ENCODE data around the gene INTS7. TPM values are rescaled to one million over a fixed set of nuclear protein-coding genes. Genes with fewer than 3 reads are reported as not detected.

Gene INTS7
- total and polyA plus RNA-seq, 2 experiments from 2014 or later, result 10.9 to 34.0 TPM

DNA sequence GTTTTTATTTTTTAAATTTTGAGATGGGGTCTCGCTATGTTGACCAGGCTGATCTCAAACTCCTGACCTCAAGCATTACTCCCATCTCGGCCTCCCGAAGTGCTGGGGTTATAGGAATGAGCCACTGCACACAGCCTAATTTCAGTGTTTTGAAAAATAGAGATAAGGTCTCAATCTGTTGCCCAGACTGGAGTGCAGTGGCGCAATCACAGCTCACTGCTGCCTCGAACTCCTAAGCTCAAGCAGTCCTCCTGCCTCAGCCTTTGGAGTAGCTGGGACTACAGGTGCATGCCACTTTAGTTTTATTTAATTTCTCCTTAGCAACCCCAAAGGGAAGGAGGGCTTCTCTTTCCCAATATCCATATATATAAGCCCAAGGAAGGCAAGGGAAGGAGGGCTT lies 141.0 kb downstream of the INTS7 start:
- Histone ChIP-seq H3K36me3 (ENCODE audit: insufficient read depth) (no peaks in the 10 kb centered on the region), H4K20me1 (replicated peaks; ENCODE audit: insufficient read depth) (no peaks in the 10 kb centered on the region), H3K27ac (ENCODE audit: low read depth) (no peak overlapping the region), H3K27me3 (ENCODE audit: insufficient read depth) (no peaks in the 10 kb centered on the region), H3K79me2 (replicated peaks; ENCODE audit: insufficient read depth) (no peaks in the 10 kb centered on the region), H3K4me2 (no peak overlapping the region), H3K4me1 (ENCODE audit: insufficient read depth) (no peaks in the 10 kb centered on the region), H2AFZ (no peak overlapping the region), H3F3A (replicated peaks; ENCODE audit: low read depth) (no peaks in the 10 kb centered on the region), H3K9me2 (ENCODE audit: insufficient read depth) (peaks cover 8% of the 10 kb centered on the region; the same call in 1 of the 2 replicates), H3K4me3 (no peak overlapping the region)
- no peak for ATAC-seq
- no peak overlapping the region for H3K4me3 Mint-ChIP-seq
- H3K9me3 Mint-ChIP-seq, result peaks cover 8% of the 10 kb centered on the region; the same call in 2 of the 3 replicates
- no peak for DNase-seq (ENCODE audit: low spot score)
- no peaks in the 10 kb centered on the region; the same call in 2 of the 3 replicates for H3K4me1 Mint-ChIP-seq
- H3K27ac Mint-ChIP-seq, result no peak overlapping the region
- H3K27me3 Mint-ChIP-seq (ENCODE audit: insufficient read depth, low read depth, poor library complexity), result no peaks in the 10 kb centered on the region
- TF ChIP-seq, protein P1, sequence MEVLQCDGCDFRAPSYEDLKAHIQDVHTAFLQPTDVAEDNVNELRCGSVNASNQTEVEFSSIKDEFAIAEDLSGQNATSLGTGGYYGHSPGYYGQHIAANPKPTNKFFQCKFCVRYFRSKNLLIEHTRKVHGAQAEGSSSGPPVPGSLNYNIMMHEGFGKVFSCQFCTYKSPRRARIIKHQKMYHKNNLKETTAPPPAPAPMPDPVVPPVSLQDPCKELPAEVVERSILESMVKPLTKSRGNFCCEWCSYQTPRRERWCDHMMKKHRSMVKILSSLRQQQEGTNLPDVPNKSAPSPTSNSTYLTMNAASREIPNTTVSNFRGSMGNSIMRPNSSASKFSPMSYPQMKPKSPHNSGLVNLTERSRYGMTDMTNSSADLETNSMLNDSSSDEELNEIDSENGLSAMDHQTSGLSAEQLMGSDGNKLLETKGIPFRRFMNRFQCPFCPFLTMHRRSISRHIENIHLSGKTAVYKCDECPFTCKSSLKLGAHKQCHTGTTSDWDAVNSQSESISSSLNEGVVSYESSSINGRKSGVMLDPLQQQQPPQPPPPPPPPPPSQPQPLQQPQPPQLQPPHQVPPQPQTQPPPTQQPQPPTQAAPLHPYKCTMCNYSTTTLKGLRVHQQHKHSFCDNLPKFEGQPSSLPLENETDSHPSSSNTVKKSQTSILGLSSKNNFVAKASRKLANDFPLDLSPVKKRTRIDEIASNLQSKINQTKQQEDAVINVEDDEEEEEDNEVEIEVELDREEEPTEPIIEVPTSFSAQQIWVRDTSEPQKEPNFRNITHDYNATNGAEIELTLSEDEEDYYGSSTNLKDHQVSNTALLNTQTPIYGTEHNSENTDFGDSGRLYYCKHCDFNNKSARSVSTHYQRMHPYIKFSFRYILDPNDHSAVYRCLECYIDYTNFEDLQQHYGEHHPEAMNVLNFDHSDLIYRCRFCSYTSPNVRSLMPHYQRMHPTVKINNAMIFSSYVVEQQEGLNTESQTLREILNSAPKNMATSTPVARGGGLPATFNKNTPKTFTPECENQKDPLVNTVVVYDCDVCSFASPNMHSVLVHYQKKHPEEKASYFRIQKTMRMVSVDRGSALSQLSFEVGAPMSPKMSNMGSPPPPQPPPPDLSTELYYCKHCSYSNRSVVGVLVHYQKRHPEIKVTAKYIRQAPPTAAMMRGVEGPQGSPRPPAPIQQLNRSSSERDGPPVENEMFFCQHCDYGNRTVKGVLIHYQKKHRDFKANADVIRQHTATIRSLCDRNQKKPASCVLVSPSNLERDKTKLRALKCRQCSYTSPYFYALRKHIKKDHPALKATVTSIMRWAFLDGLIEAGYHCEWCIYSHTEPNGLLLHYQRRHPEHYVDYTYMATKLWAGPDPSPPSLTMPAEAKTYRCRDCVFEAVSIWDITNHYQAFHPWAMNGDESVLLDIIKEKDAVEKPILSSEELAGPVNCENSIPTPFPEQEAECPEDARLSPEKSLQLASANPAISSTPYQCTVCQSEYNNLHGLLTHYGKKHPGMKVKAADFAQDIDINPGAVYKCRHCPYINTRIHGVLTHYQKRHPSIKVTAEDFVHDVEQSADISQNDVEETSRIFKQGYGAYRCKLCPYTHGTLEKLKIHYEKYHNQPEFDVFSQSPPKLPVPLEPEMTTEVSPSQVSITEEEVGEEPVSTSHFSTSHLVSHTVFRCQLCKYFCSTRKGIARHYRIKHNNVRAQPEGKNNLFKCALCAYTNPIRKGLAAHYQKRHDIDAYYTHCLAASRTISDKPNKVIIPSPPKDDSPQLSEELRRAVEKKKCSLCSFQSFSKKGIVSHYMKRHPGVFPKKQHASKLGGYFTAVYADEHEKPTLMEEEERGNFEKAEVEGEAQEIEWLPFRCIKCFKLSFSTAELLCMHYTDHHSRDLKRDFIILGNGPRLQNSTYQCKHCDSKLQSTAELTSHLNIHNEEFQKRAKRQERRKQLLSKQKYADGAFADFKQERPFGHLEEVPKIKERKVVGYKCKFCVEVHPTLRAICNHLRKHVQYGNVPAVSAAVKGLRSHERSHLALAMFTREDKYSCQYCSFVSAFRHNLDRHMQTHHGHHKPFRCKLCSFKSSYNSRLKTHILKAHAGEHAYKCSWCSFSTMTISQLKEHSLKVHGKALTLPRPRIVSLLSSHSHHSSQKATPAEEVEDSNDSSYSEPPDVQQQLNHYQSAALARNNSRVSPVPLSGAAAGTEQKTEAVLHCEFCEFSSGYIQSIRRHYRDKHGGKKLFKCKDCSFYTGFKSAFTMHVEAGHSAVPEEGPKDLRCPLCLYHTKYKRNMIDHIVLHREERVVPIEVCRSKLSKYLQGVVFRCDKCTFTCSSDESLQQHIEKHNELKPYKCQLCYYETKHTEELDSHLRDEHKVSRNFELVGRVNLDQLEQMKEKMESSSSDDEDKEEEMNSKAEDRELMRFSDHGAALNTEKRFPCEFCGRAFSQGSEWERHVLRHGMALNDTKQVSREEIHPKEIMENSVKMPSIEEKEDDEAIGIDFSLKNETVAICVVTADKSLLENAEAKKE (CRISPR knock-in tag; IDR thresholded peaks at IDR 0.05), result no peak
- TF ChIP-seq, protein P2, sequence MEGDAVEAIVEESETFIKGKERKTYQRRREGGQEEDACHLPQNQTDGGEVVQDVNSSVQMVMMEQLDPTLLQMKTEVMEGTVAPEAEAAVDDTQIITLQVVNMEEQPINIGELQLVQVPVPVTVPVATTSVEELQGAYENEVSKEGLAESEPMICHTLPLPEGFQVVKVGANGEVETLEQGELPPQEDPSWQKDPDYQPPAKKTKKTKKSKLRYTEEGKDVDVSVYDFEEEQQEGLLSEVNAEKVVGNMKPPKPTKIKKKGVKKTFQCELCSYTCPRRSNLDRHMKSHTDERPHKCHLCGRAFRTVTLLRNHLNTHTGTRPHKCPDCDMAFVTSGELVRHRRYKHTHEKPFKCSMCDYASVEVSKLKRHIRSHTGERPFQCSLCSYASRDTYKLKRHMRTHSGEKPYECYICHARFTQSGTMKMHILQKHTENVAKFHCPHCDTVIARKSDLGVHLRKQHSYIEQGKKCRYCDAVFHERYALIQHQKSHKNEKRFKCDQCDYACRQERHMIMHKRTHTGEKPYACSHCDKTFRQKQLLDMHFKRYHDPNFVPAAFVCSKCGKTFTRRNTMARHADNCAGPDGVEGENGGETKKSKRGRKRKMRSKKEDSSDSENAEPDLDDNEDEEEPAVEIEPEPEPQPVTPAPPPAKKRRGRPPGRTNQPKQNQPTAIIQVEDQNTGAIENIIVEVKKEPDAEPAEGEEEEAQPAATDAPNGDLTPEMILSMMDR (conservative IDR thresholded peaks at IDR 0.05; ENCODE audit: low read depth in 2 of 2), result no peak
- TF ChIP-seq, protein P3, sequence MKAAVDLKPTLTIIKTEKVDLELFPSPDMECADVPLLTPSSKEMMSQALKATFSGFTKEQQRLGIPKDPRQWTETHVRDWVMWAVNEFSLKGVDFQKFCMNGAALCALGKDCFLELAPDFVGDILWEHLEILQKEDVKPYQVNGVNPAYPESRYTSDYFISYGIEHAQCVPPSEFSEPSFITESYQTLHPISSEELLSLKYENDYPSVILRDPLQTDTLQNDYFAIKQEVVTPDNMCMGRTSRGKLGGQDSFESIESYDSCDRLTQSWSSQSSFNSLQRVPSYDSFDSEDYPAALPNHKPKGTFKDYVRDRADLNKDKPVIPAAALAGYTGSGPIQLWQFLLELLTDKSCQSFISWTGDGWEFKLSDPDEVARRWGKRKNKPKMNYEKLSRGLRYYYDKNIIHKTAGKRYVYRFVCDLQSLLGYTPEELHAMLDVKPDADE (IDR thresholded peaks at IDR 0.05), result no peak
- no peak for TF ChIP-seq EZH2phosphoT487 (IDR thresholded peaks at IDR 0.05; ENCODE audit: unreplicated experiment)
- TF ChIP-seq EZH2 (IDR thresholded peaks at IDR 0.05; ENCODE audit: low read depth, unreplicated experiment), result no peak
- no peak for TF ChIP-seq STAT1 (IDR thresholded peaks at IDR 0.05; ENCODE audit: unreplicated experiment)
- TF ChIP-seq CREB1 (CRISPR knock-in tag; IDR thresholded peaks at IDR 0.05; ENCODE audit: low read depth), result no peak
- TF ChIP-seq JUNB (IDR thresholded peaks at IDR 0.05; ENCODE audit: unreplicated experiment), result no peak
- TF ChIP-seq NANOG (IDR thresholded peaks at IDR 0.05; ENCODE audit: borderline replicate concordance), result no peak
- TF ChIP-seq, protein P4, sequence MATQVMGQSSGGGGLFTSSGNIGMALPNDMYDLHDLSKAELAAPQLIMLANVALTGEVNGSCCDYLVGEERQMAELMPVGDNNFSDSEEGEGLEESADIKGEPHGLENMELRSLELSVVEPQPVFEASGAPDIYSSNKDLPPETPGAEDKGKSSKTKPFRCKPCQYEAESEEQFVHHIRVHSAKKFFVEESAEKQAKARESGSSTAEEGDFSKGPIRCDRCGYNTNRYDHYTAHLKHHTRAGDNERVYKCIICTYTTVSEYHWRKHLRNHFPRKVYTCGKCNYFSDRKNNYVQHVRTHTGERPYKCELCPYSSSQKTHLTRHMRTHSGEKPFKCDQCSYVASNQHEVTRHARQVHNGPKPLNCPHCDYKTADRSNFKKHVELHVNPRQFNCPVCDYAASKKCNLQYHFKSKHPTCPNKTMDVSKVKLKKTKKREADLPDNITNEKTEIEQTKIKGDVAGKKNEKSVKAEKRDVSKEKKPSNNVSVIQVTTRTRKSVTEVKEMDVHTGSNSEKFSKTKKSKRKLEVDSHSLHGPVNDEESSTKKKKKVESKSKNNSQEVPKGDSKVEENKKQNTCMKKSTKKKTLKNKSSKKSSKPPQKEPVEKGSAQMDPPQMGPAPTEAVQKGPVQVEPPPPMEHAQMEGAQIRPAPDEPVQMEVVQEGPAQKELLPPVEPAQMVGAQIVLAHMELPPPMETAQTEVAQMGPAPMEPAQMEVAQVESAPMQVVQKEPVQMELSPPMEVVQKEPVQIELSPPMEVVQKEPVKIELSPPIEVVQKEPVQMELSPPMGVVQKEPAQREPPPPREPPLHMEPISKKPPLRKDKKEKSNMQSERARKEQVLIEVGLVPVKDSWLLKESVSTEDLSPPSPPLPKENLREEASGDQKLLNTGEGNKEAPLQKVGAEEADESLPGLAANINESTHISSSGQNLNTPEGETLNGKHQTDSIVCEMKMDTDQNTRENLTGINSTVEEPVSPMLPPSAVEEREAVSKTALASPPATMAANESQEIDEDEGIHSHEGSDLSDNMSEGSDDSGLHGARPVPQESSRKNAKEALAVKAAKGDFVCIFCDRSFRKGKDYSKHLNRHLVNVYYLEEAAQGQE (IDR thresholded peaks at IDR 0.05; ENCODE audit: unreplicated experiment), result no peak
- TF ChIP-seq ZNF331 (CRISPR knock-in tag; IDR thresholded peaks at IDR 0.05; ENCODE audit: low read depth), result no peak
- TF ChIP-seq ZNF114 (CRISPR knock-in tag; IDR thresholded peaks at IDR 0.05), result no peak
- no peaks in the 10 kb centered on the region for H3K36me3 Mint-ChIP-seq (ENCODE audit: low read depth)

Measured in GM23338 (cell line).